Neutrophil (primary cell): ENCODE measurements around the gene VEGFC.

Experiments used
- H3K27ac ChIP-seq: fragments of 200-600 bp; sonication (generic); 2 replicates; pipeline ENCODE4 v1.5.1; 2016; ENCODE audit warnings: mild to moderate bottlenecking, moderate library complexity
- H3K27me3 ChIP-seq: fragments of 200-600 bp; sonication (generic); 2 replicates; pipeline ENCODE4 v1.6.0; 2016; ENCODE audit warnings: mild to moderate bottlenecking
- H3K36me3 ChIP-seq: fragments of 200-600 bp; sonication (generic); 2 replicates; pipeline ENCODE4 v1.5.1; 2017
- H3K4me1 ChIP-seq, 2 experiments: fragments of 200-600 bp in 1 of 2; sonication (generic) in 1 of 2; 1 replicate in 1 of 2; 2 replicates in 1 of 2; pipeline versions ENCODE4 v1.5.1 to v1.6.1; 2013 to 2016; ENCODE audit warnings: low read depth in 1 of 2, low read length in 1 of 2, mild to moderate bottlenecking in 1 of 2, moderate library complexity in 1 of 2; ENCODE audit not compliant: control insufficient read depth in 1 of 2, insufficient read depth in 1 of 2
- H3K4me3 ChIP-seq, 2 experiments: fragments of 200-600 bp in 1 of 2; sonication (generic) in 1 of 2; 1 replicate in 1 of 2; 2 replicates in 1 of 2; pipeline ENCODE4 v1.5.1; 2013 to 2016; ENCODE audit warnings: low read depth in 1 of 2, low read length in 1 of 2, mild to moderate bottlenecking in 1 of 2, moderate library complexity in 1 of 2
- H3K9me3 ChIP-seq: fragments of 200-600 bp; sonication (generic); 2 replicates; pipeline ENCODE4 v1.5.1; 2016
- CTCF ChIP-seq: fragments of 200-600 bp; sonication (generic); IDR thresholded peaks from 2 replicates; pipeline ENCODE4 v1.5.1; 2016; ENCODE audit warnings: antibody characterized with exemption

VEGFC gene

GRCh38 chr4:176721459-176721858, 71.3 kb downstream of the VEGFC start:
- Histone ChIP-seq H3K9me3 (no peaks in the 10 kb centered on the region), H3K27ac (no peak overlapping the region), H3K4me3 (no peak overlapping the region), H3K27me3 (no peaks in the 10 kb centered on the region), H3K36me3 (no peaks in the 10 kb centered on the region), H3K4me1 (no peaks in the 10 kb centered on the region)
- TF ChIP-seq CTCF = no peak

GRCh38 chr4:176718881-176719280, 73.8 kb downstream of the VEGFC start:
- H3K36me3 ChIP-seq = no peaks in the 10 kb centered on the region
- no peak overlapping the region for H3K4me3 ChIP-seq
- TF ChIP-seq CTCF = no peak
- H3K4me1 ChIP-seq = no peaks in the 10 kb centered on the region
- no peaks in the 10 kb centered on the region for H3K27me3 ChIP-seq
- no peak overlapping the region for H3K27ac ChIP-seq
- H3K9me3 ChIP-seq = no peaks in the 10 kb centered on the region

- TF ChIP-seq CTCF = no peak
- Histone ChIP-seq H3K27ac (no peak overlapping the region), H3K27me3 (no peaks in the 10 kb centered on the region), H3K9me3 (no peaks in the 10 kb centered on the region), H3K36me3 (no peaks in the 10 kb centered on the region), H3K4me3 (no peak overlapping the region), H3K4me1 (no peaks in the 10 kb centered on the region)
Measured at GRCh38 chr4:176717237-176717636, 75.5 kb downstream of the VEGFC start.

- Histone ChIP-seq H3K27me3 (no peaks in the 10 kb centered on the region), H3K27ac (no peak overlapping the region), H3K9me3 (no peaks in the 10 kb centered on the region), H3K4me1 (no peaks in the 10 kb centered on the region), H3K4me3 (no peak overlapping the region), H3K36me3 (no peaks in the 10 kb centered on the region)
- no peak for TF ChIP-seq CTCF
Measured at GRCh38 chr4:176709417-176709816, 83.3 kb downstream of the VEGFC start.

GRCh38 chr4:176708771-176709311, 83.9 kb downstream of the VEGFC start:
- Histone ChIP-seq H3K4me1 (no peaks in the 10 kb centered on the region), H3K9me3 (no peaks in the 10 kb centered on the region), H3K36me3 (no peaks in the 10 kb centered on the region), H3K4me3 (no peak overlapping the region), H3K27me3 (no peaks in the 10 kb centered on the region), H3K27ac (no peak overlapping the region)
- TF ChIP-seq CTCF = no peak

GRCh38 chr4:176690716-176691115, 102.0 kb downstream of the VEGFC start:
- Histone ChIP-seq H3K4me3 (no peak overlapping the region), H3K4me1 (no peaks in the 10 kb centered on the region), H3K9me3 (no peaks in the 10 kb centered on the region), H3K27me3 (no peaks in the 10 kb centered on the region), H3K36me3 (no peaks in the 10 kb centered on the region), H3K27ac (no peak overlapping the region)
- no peak for TF ChIP-seq CTCF
